Stimulated activated CD4-positive, alpha-beta T cell treated with anti-CD3 and anti-CD28 coated beads, Interleukin-4, amount 100 ng/mL, for 1 hour (primary cell): Measurements from ENCODE around the gene MYOCD.

Source experiments
- DNase-seq: peaks from one replicate; pipeline ENCODE4 v3.0.0-alpha.2; 2020

MYOCD gene

GRCh38 chr17:12765548-12765947 lies 99.9 kb downstream of the MYOCD start:
- no peak for DNase-seq

DNA sequence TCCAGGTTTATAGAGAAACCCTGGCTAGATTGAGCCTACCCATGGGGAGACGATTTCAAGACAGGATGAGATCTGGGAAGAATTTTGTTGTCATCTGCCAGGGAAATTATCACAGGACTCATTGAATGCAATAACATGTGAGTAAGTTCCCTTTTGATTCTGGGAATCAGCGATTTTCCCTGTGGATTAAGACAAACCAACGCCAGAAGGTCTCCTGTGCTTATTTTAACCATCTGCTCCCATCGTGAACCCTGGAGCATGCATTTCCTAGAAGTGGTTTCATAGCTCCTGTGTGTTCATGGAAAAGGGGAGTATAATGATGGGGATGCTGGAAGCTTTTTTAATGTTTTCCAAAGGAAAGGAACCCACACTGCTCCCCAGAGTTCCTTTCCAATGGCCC lies 102.6 kb downstream of the MYOCD start:
- no peak for DNase-seq

GRCh38 chr17:12769981-12770380 lies 104.3 kb downstream of the MYOCD start:
- DNase-seq = no peak

DNA sequence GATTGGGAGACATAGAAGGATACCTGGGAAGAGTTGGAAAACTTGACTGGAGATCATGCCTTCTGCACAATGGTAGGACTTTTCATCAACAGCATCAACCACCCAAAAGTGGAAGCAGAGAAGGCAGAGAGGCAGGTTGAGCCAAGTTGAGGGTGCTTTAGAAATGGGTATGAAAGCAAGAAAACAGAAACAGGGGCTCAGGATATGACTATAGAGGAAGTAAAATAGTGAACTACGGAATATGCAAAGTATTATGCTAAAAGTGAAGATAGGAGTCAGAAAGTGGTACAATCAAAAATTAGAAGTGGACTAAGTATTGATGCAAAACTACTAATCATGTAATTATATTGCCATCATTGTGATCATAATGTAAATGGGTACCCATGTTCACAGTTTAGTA lies 107.5 kb downstream of the MYOCD start:
- DNase-seq = no peak

DNA sequence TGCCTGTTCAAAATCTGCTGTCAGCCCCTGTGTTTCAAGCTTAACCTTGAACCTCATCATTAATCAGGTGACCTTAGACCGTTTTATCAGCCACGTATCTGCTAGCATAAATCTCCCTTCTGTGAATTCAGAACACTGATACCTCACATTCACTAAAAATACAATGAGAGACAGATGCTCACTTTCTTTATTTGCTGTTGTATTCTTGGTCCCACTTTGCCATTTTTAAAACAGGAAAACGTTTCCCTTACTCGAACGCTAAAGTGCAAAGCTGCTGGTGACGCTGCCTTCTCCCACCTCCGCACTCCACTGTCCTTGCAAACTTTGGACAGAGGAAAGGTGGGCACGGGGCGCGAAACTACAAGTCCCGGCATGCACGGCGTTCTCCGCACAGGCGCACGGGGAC lies 123.4 kb downstream of the MYOCD start:
- DNase-seq = peak; percentile 8

- DNase-seq = no peak
These were observed 124.0 kb downstream of the MYOCD start, which contains the start of gene ARHGAP44 for GRCh38 chr17:12789481-12790248. Gene ARHGAP44 (plus strand): TSS chr17:12789498. CDS start chr17:12789839, 341 bp downstream.

- DNase-seq = no peak
These were observed 124.8 kb downstream of the MYOCD start for GRCh38 chr17:12790249-12791106.

DNA sequence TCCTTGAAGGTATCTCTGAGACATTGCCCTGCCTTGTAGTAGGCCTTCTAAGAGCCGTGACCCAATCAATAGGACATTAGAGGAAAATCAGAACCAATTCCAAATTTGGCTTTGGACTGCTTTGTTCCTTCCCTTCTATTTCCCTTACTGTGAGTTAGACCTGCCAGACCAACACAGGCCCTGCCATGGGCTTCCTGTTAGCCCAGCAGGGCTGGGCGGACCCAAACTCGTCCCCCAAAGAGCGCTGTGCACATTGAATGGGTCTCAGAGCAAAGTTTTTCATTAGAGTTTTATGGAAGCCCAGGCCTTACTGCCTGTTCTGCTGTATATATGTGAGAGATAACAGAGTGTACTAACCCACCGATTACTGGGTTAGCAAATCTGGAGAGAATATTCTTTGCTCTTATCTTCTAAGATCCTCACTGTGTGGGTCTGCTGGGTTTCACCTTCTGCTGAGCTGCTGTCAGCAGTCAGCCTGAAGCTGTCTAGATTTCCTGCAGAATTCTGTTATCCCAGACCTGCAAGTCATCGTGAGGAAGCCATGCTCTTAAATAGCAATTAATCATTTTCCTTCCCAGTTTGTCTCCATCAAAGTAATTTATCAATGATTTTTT lies 129.3 kb downstream of the MYOCD start:
- DNase-seq = no peak

GRCh38 chr17:12800855-12801365 lies 135.2 kb downstream of the MYOCD start:
- no peak for DNase-seq

DNA sequence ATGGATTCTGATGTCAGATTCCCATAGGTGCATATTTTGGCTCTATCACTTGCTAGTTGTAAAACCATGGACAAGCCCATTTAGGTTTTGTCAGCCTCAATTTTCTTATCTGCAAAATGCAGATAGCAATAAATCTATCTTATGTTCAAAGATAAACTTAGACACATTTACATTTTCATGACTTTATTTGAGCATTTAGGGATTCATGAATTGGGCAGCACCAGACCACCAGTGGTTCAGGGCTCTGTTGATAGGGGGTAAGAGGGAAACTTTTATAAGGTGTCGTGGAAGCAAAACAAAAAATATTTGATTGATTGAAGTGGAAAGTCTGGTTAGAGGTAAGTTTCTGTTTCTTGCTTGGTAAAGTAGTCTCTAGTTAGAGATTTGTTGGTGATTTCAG lies 140.9 kb downstream of the MYOCD start:
- DNase-seq = no peak

GRCh38 chr17:12808723-12809122 lies 143.0 kb downstream of the MYOCD start:
- no peak for DNase-seq

- DNase-seq = no peak
These were observed 147.2 kb downstream of the MYOCD start for GRCh38 chr17:12812877-12813276.

GRCh38 chr17:12813664-12814063 lies 148.0 kb downstream of the MYOCD start:
- DNase-seq = no peak

DNA sequence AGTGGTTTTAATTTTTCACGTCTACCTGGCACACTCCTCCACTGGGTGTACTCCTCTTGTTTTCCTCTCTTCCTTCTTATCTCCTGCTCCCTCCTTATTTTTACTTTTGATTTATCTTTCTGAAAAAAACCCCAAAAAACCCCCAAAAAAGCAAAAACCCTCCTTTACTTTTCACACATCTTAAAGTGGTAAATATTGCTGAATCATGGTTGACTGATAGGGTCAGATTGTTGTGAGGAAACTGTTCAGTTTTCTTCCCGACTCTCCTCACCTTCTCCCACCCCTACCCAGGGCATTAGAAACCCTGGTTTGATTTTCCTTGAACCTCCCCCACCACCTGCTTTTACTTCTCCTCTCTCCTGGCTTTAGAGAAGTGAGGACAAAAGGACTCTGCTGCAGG lies 149.0 kb downstream of the MYOCD start:
- DNase-seq = no peak

GRCh38 chr17:12815642-12816141 lies 150.0 kb downstream of the MYOCD start:
- DNase-seq = no peak
